Measurements from ENCODE around the gene NDRG4. TPM values are rescaled to one million over a fixed set of nuclear protein-coding genes. Genes with fewer than 3 reads are reported as not detected.

Gene NDRG4
- total RNA-seq, 4 donors from 2014 or later, result 1.9 to 8.0 (median 7.0) TPM

DNA sequence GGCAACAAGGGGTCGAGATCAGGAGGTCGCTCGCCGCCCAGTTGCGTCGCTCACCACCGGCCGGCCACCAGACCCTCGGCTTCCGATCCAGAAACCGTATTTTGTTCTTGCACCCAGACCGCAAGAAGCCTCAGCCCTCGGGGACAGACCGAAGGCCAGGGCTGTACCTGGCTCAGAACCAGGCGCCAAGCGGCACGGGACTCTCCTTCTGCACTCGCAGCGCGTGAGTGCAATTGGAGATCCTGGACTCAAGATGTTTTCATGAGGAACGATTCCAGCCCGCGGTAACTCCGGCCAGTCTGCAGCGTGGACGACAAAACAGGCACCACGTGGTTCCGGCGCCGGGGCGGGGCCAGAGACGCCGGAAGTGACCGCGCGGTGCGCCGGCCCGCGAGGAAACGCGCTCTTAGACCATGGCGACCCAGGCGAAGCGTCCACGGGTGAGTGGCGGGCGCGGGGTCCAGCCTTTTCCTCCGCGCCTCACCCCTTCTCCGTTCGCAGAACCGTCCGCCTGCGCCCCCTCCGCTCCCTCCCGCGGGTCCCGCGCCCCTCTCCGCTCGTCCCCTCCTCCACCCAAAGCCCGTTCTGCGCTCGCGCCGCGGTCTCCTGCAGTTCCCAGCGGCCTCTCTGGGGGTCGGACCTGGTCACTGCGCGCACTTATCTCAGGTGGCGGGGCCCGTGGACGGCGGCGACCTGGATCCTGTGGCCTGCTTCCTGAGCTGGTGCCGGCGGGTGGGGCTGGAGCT is 15.4 kb downstream of the NDRG4 start, which contains the start of gene SETD6:
Gene SETD6, plus strand, starts transcription at position 393 of the 746 bp plus-strand sequence. Its CDS starts 21 bp downstream, at position 414.
- WGBS, 2 donors (ENCODE audit: low coverage in 1 of 2), result 0% methylated on average over 11 of the region's 80 CpGs; no CpG with 5 or more reads in 1 of the 2 donors
- peak within 1 kb of the TSS; percentile 52 to 90 (median 84) for H3K27ac ChIP-seq
- H3K27me3 ChIP-seq, result no peaks in the 10 kb centered on the region
- peak within 1 kb of the TSS; percentile 92 to 96 for H3K4me3 ChIP-seq
- TF ChIP-seq, protein P1, sequence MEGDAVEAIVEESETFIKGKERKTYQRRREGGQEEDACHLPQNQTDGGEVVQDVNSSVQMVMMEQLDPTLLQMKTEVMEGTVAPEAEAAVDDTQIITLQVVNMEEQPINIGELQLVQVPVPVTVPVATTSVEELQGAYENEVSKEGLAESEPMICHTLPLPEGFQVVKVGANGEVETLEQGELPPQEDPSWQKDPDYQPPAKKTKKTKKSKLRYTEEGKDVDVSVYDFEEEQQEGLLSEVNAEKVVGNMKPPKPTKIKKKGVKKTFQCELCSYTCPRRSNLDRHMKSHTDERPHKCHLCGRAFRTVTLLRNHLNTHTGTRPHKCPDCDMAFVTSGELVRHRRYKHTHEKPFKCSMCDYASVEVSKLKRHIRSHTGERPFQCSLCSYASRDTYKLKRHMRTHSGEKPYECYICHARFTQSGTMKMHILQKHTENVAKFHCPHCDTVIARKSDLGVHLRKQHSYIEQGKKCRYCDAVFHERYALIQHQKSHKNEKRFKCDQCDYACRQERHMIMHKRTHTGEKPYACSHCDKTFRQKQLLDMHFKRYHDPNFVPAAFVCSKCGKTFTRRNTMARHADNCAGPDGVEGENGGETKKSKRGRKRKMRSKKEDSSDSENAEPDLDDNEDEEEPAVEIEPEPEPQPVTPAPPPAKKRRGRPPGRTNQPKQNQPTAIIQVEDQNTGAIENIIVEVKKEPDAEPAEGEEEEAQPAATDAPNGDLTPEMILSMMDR (IDR thresholded peaks at IDR 0.05), result peak in 3 of 4 experiments; percentile 42 to 61 (median 47)
- TF ChIP-seq EP300 (IDR thresholded peaks at IDR 0.05) (no peak), POLR2AphosphoS5 (IDR thresholded peaks at IDR 0.05) (peak; percentile 61), POLR2A (IDR thresholded peaks at IDR 0.05) (peak in 1 of 2 donors; percentile 30)
- ATAC-seq, result peak; percentile 97
- H3K4me1 ChIP-seq, result peaks cover 0 to 28% (median 5%) of the 10 kb centered on the region in 3 donors
- H3K9me3 ChIP-seq, result no peaks in the 10 kb centered on the region
- H3K36me3 ChIP-seq, result peaks cover 0 to 39% of the 10 kb centered on the region in 2 donors

DNA sequence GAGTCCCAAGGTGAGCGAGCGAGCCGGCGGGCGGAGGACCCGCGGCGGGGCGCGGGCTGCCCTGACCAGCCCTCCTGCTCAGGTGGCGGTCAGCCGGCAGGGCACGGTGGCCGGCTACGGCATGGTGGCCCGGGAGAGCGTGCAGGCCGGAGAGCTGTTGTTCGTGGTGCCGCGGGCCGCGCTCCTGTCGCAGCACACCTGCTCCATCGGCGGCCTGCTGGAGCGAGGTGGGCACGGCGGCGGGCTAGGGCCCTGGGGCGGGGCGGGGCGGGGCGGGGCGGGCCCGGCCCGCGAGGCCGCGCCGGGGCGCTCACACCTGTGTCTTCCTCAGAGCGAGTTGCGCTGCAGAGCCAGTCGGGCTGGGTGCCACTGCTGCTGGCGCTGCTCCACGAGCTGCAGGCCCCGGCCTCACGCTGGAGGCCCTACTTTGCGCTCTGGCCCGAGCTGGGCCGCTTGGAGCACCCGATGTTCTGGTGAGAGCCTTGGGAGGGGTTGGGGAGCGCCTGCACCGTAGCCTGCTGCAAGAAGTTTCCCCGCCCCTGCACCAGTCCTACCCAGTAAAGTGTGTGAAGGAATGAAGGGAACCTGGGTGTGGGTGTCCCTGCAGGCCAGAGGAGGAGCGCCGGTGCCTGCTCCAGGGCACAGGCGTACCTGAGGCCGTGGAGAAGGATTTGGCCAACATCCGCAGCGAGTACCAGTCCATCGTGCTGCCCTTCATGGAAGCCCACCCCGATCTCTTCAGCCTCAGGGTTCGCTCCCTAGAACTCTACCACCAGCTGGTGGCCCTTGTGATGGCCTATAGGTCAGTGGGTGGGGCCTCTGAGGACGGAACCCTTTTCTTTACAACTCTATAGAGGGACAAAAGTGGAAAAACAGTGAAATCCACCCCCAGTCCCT is 16.2 kb downstream of the NDRG4 start:
- H3K4me1 ChIP-seq, result peaks cover 0 to 28% (median 5%) of the 10 kb centered on the region in 3 donors
- 80% methylated on average over 1 of the region's 66 CpGs; no CpG with 5 or more reads in 1 of the 2 donors for WGBS, 2 donors (ENCODE audit: low coverage in 1 of 2)
- no peak for TF ChIP-seq EP300 (IDR thresholded peaks at IDR 0.05)
- TF ChIP-seq POLR2AphosphoS5 (IDR thresholded peaks at IDR 0.05), result no peak
- TF ChIP-seq, protein P1 (IDR thresholded peaks at IDR 0.05), result no peak
- TF ChIP-seq POLR2A (IDR thresholded peaks at IDR 0.05), result no peak
- H3K27ac ChIP-seq, result peak overlapping the region; percentile 52 to 90 (median 84)
- H3K27me3 ChIP-seq, result no peaks in the 10 kb centered on the region
- peaks cover 0 to 47% of the 10 kb centered on the region in 2 donors for H3K36me3 ChIP-seq
- H3K9me3 ChIP-seq, result no peaks in the 10 kb centered on the region
- peak; percentile 2 for ATAC-seq
- H3K4me3 ChIP-seq, result peak overlapping the region; percentile 92 to 96

DNA sequence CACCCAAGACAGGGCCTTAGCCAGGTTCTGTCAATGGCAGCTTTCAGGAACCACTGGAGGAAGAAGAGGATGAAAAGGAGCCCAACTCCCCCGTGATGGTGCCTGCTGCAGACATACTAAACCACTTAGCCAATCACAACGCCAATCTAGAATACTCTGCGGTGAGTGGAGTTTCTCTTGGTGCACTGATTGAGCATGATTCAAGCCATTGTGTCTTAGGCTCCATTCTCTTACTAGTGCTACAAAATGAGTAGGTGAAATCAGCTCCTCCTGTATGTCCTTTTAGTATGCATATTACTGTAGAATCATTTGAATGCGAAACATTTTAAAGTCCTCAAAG is 16.8 kb downstream of the NDRG4 start:
- TF ChIP-seq, protein P1 (IDR thresholded peaks at IDR 0.05), result no peak
- TF ChIP-seq POLR2AphosphoS5 (IDR thresholded peaks at IDR 0.05) (no peak), POLR2A (IDR thresholded peaks at IDR 0.05) (no peak), EP300 (IDR thresholded peaks at IDR 0.05) (no peak)
- Histone ChIP-seq H3K9me3 (no peaks in the 10 kb centered on the region), H3K27ac (peak overlapping the region in 2 of 4 donors; percentile 82 to 87), H3K4me1 (peaks cover 0 to 27% (median 5%) of the 10 kb centered on the region in 3 donors), H3K36me3 (peaks cover 0 to 53% of the 10 kb centered on the region in 2 donors), H3K4me3 (peak overlapping the region in 1 of 2 donors; percentile 92), H3K27me3 (no peaks in the 10 kb centered on the region)
- no peak for ATAC-seq
- WGBS, 2 donors (ENCODE audit: low coverage in 1 of 2), result 78 to 88% methylated on average over 2 to 4 of the region's 4 CpGs

DNA sequence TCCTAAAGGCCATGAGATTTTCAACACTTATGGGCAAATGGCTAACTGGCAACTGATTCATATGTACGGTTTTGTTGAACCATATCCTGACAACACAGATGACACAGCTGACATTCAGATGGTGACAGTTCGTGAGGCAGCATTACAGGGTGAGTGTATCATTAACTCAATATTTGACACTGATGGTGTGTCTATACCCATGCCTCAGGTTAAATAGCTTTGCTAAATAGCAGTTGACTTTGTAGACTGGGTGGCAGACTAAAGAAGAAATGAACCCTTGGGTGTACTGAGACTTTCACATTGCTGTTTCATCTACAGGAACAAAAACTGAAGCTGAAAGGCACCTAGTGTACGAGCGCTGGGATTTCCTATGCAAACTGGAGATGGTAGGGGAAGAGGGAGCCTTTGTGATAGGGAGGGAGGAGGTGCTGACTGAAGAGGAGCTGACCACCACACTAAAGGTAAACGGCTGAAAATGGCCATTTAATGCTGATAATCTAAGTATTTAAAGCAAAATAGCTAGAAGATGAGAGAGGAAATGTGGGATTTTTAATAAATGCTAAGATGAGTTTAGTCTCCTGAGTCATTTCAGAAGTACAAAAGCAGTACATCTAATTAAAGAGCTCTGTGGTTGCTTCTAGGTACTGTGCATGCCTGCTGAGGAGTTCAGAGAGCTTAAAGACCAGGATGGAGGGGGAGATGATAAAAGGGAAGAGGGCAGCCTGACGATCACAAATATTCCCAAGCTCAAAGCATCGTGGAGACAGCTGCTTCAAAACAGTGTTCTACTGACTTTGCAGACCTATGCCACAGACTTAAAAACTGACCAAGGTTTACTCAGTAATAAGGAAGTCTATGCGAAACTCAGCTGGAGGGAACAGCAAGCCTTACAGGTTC is 18.4 kb downstream of the NDRG4 start:
- H3K4me3 ChIP-seq, result no peak overlapping the region
- TF ChIP-seq POLR2A (IDR thresholded peaks at IDR 0.05), result no peak
- TF ChIP-seq EP300 (IDR thresholded peaks at IDR 0.05), result no peak
- no peak for TF ChIP-seq POLR2AphosphoS5 (IDR thresholded peaks at IDR 0.05)
- H3K27me3 ChIP-seq, result no peaks in the 10 kb centered on the region
- no peaks in the 10 kb centered on the region for H3K9me3 ChIP-seq
- peaks cover 0 to 69% of the 10 kb centered on the region in 2 donors for H3K36me3 ChIP-seq
- WGBS, 2 donors (ENCODE audit: low coverage in 1 of 2), result 52 to 60% methylated on average over 3 to 6 of the region's 8 CpGs
- no peak overlapping the region for H3K27ac ChIP-seq
- ATAC-seq, result no peak
- H3K4me1 ChIP-seq, result peaks cover 0 to 23% (median 5%) of the 10 kb centered on the region in 3 donors

Data from gastroesophageal sphincter (tissue), 4 donors.